ENCODE data around the gene TMEM212.
A peak's percentile ranks its signal among the peaks of the same experiment; 100 is the strongest.
"Not testable (repeated sequence)": the region's sequence is repeated elsewhere in the genome, so short reads cannot be mapped to it uniquely, and the experiment has no call there.

Gene TMEM212

GRCh38 chr3:171883893-171884279 is 40.7 kb downstream of the TMEM212 start:
- DNase-seq (ENCODE audit: low spot score) (no peak), FAIRE-seq (no peak)

GRCh38 chr3:171888466-171888865 is 45.3 kb downstream of the TMEM212 start:
- no peak for FAIRE-seq
- DNase-seq (ENCODE audit: low spot score): no peak

- no peak for FAIRE-seq
- DNase-seq (ENCODE audit: low spot score): no peak
Observed at GRCh38 chr3:171890398-171890797, 47.2 kb downstream of the TMEM212 start.

- DNase-seq (ENCODE audit: low spot score) (no peak), FAIRE-seq (no peak)
Observed at GRCh38 chr3:171892457-171892856, 49.3 kb downstream of the TMEM212 start.

GRCh38 chr3:171895291-171895690 is 52.1 kb downstream of the TMEM212 start:
- FAIRE-seq (no peak), DNase-seq (ENCODE audit: low spot score) (no peak)

GRCh38 chr3:171895900-171896299 is 52.8 kb downstream of the TMEM212 start:
- no peak for DNase-seq (ENCODE audit: low spot score)
- FAIRE-seq: no peak

GRCh38 chr3:171896316-171896715 is 53.2 kb downstream of the TMEM212 start:
- DNase-seq (ENCODE audit: low spot score) (no peak), FAIRE-seq (no peak)

GRCh38 chr3:171898192-171898591 is 55.0 kb downstream of the TMEM212 start:
- DNase-seq (ENCODE audit: low spot score) (no peak), FAIRE-seq (no peak)

GRCh38 chr3:171900446-171900845 is 57.3 kb downstream of the TMEM212 start:
- peak; percentile 22 for DNase-seq (ENCODE audit: low spot score)
- FAIRE-seq: no peak

- FAIRE-seq: no peak
- no peak for DNase-seq (ENCODE audit: low spot score)
Observed at GRCh38 chr3:171901615-171902312, 58.6 kb downstream of the TMEM212 start.

- FAIRE-seq (no peak), DNase-seq (ENCODE audit: low spot score) (no peak)
Observed at GRCh38 chr3:171904829-171905228, 61.7 kb downstream of the TMEM212 start.

GRCh38 chr3:171906503-171906902 is 63.4 kb downstream of the TMEM212 start:
- not testable (repeated sequence) for FAIRE-seq; DNase-seq (ENCODE audit: low spot score)

GRCh38 chr3:171906951-171907676 is 64.0 kb downstream of the TMEM212 start:
- no peak for DNase-seq (ENCODE audit: low spot score)
- no peak for FAIRE-seq

- FAIRE-seq (no peak), DNase-seq (ENCODE audit: low spot score) (no peak)
Observed at GRCh38 chr3:171907761-171908160, 64.6 kb downstream of the TMEM212 start.

- FAIRE-seq (no peak), DNase-seq (ENCODE audit: low spot score) (no peak)
Observed at GRCh38 chr3:171908731-171909130, 65.6 kb downstream of the TMEM212 start.
